ENCODE data around the gene GASK1A. TPM values are rescaled to one million over a fixed set of nuclear protein-coding genes. Genes with fewer than 3 reads are reported as not detected.
A peak's percentile ranks its signal among the peaks of the same experiment; 100 is the strongest.

Gene GASK1A
- total and polyA plus RNA-seq, 2 of the 8 experiments (the other 6 are each of a cell fraction or from before 2014, with no cell fraction given): 4.7 to 7.9 TPM

GRCh38 chr3:43025423-43025822, 46.3 kb downstream of the GASK1A start:
- Histone ChIP-seq H2BK5ac (ENCODE audit: low read depth, low read length) (no peak overlapping the region), H3K4ac (replicated peaks; ENCODE audit: insufficient read length, low read depth, low read length) (no peak overlapping the region), H3K36me3 (ENCODE audit: control insufficient read depth in 2 of 4, insufficient read depth in 4 of 4, low read length in 3 of 4) (no peaks in the 10 kb centered on the region), H4K5ac (ENCODE audit: insufficient read length, low read depth, low read length) (no peak overlapping the region), H3K4me2 (ENCODE audit: insufficient read depth in 1 of 2, low read depth in 2 of 2, low read length in 2 of 2) (peak overlapping the region in 1 of 2 experiments; percentile 24; a peak in 2 of 4 replicates), H3K23me2 (ENCODE audit: low read depth, low read length) (no peaks in the 10 kb centered on the region), H3K79me2 (ENCODE audit: control insufficient read depth in 1 of 2, insufficient read depth in 2 of 2, low read length in 2 of 2) (no peaks in the 10 kb centered on the region), H3K4me1 (replicated peaks in 1 of 4; ENCODE audit: control insufficient read depth in 3 of 4, insufficient read depth in 4 of 4, low read length in 3 of 4) (peaks cover 0 to 5% (median 2%) of the 10 kb centered on the region in 4 experiments; a peak in 2 of 7 replicates), H3K27ac (ENCODE audit: low read depth, low read length) (no peak overlapping the region), H2AK5ac (ENCODE audit: low read depth, low read length) (no peak overlapping the region), H3K14ac (ENCODE audit: insufficient read length) (no peak overlapping the region), H4K91ac (replicated peaks; ENCODE audit: insufficient read length, low read length) (no peak overlapping the region), H3K9me3 (ENCODE audit: insufficient read depth in 2 of 2, low read depth in 1 of 2, low read length in 1 of 2) (no peaks in the 10 kb centered on the region), H3K9ac (replicated peaks in 1 of 4; ENCODE audit: extremely low read depth in 1 of 4, low read depth in 3 of 4, low read length in 3 of 4) (no peak overlapping the region), H2AFZ (ENCODE audit: low read length) (no peak overlapping the region), H2BK15ac (ENCODE audit: low read length) (no peak overlapping the region), H4K20me1 (replicated peaks in 1 of 2; ENCODE audit: control insufficient read depth in 1 of 2, insufficient read depth in 2 of 2, low read length in 2 of 2) (no peaks in the 10 kb centered on the region), H4K8ac (ENCODE audit: extremely low read depth, insufficient read depth, low read length) (no peak overlapping the region), H3K4me3 (ENCODE audit: extremely low read depth in 1 of 4, insufficient read depth in 2 of 4, low read depth in 3 of 4, low read length in 4 of 4) (no peak overlapping the region), H2BK20ac (ENCODE audit: low read length) (no peak overlapping the region), H3K27me3 (replicated peaks in 1 of 4; ENCODE audit: control insufficient read depth in 3 of 4, extremely low read depth in 1 of 4, insufficient read depth in 3 of 4, low read length in 3 of 4) (no peaks in the 10 kb centered on the region), H3K18ac (ENCODE audit: extremely low read depth, low read length) (no peak overlapping the region), H2BK120ac (replicated peaks; ENCODE audit: low read depth, low read length) (no peak overlapping the region), H3K79me1 (ENCODE audit: low read depth, low read length) (no peaks in the 10 kb centered on the region), H2BK12ac (ENCODE audit: low read depth, low read length) (no peak overlapping the region), H3K23ac (ENCODE audit: insufficient read length) (no peak overlapping the region), H3K56ac (replicated peaks; ENCODE audit: insufficient read length, low read depth, low read length) (no peak overlapping the region)
- 83% methylated on average over 5 of the region's 5 CpGs; no CpG with 5 or more reads in 1 of the 2 experiments for WGBS, 2 experiments (ENCODE audit: extremely low coverage in 1 of 2, insufficient coverage in 1 of 2, insufficient read length in 1 of 2, insufficient replicate concordance in 2 of 2, low coverage in 1 of 2, low lambda C conversion rate in 2 of 2, missing lambda C conversion rate in 1 of 2)
- no peak for FAIRE-seq
- CTCF ChIA-PET (ENCODE audit: partially characterized antibody): interaction anchor here (1.0 kb wide), 1 partner anchor 9 kb away, joined by 3 read pairs; no protein-coding TSS in a partner anchor
- POLR2A ChIA-PET (ENCODE audit: partially characterized antibody): no interaction called here
- no peak for DNase-seq (ENCODE audit: low read depth in 1 of 2, low spot score in 2 of 2)
- TF ChIP-seq CBX5 (IDR thresholded peaks at IDR 0.05; ENCODE audit: low read depth, low read length) (no peak), TBP (IDR thresholded peaks at IDR 0.05; ENCODE audit: low read depth, low read length) (no peak), RFX5 (IDR thresholded peaks at IDR 0.05; ENCODE audit: borderline replicate concordance, low read depth, low read length) (no peak), MAFK (IDR thresholded peaks at IDR 0.05; ENCODE audit: low read depth, low read length) (no peak), BACH1 (IDR thresholded peaks at IDR 0.05; ENCODE audit: low read length) (no peak), KDM1A (IDR thresholded peaks at IDR 0.05; ENCODE audit: borderline replicate concordance, low read length) (no peak), KDM4A (IDR thresholded peaks at IDR 0.05; ENCODE audit: low read depth, low read length, severe bottlenecking) (no peak), GABPA (IDR thresholded peaks at IDR 0.05; ENCODE audit: borderline replicate concordance, insufficient read depth, low read length) (no peak), E2F6 (IDR thresholded peaks at IDR 0.05) (no peak), RBBP5 (IDR thresholded peaks at IDR 0.05; ENCODE audit: borderline replicate concordance, low read depth, low read length) (no peak), SAP30 (IDR thresholded peaks at IDR 0.05; ENCODE audit: insufficient read depth, insufficient replicate concordance, low read length) (no peak), BCL11A (IDR thresholded peaks at IDR 0.05; ENCODE audit: low read depth in 2 of 2, low read length in 2 of 2) (no peak), ASH2L (IDR thresholded peaks at IDR 0.05; ENCODE audit: low read length) (no peak)
